ENCODE data around the gene SH3D19.

Gene SH3D19

GRCh38 chr4:151184523-151185458 is 140.6 kb downstream of the SH3D19 start:
- no peak for FAIRE-seq

GRCh38 chr4:151182455-151182996 is 142.9 kb downstream of the SH3D19 start:
- no peak for FAIRE-seq

GRCh38 chr4:151176685-151177084 is 148.7 kb downstream of the SH3D19 start:
- FAIRE-seq: no peak

- FAIRE-seq: no peak
These were observed 149.4 kb downstream of the SH3D19 start for GRCh38 chr4:151175754-151176631.

GRCh38 chr4:151175233-151175632 is 150.2 kb downstream of the SH3D19 start:
- no peak for FAIRE-seq

- no peak for FAIRE-seq
These were observed 150.6 kb downstream of the SH3D19 start for GRCh38 chr4:151174784-151175183.

- no peak for FAIRE-seq
These were observed 151.5 kb downstream of the SH3D19 start for GRCh38 chr4:151173871-151174270.

- no peak for FAIRE-seq
These were observed 155.5 kb downstream of the SH3D19 start for GRCh38 chr4:151169900-151170299.

- FAIRE-seq: no peak
These were observed 156.2 kb downstream of the SH3D19 start for GRCh38 chr4:151169223-151169622.

GRCh38 chr4:151167561-151167960 is 157.8 kb downstream of the SH3D19 start:
- FAIRE-seq: no peak

- no peak for FAIRE-seq
These were observed 158.8 kb downstream of the SH3D19 start for GRCh38 chr4:151166636-151167035.

GRCh38 chr4:151165205-151166000 is 160.0 kb downstream of the SH3D19 start:
- no peak for FAIRE-seq

- no peak for FAIRE-seq
These were observed 161.6 kb downstream of the SH3D19 start for GRCh38 chr4:151163855-151164254.

- peak; percentile 33 for FAIRE-seq
These were observed 166.4 kb downstream of the SH3D19 start for GRCh38 chr4:151158979-151159378.

GRCh38 chr4:151157543-151157942 is 167.9 kb downstream of the SH3D19 start:
- FAIRE-seq: no peak

GRCh38 chr4:151153585-151153984 is 171.8 kb downstream of the SH3D19 start:
- FAIRE-seq: no peak

GRCh38 chr4:151152028-151152427 is 173.4 kb downstream of the SH3D19 start:
- no peak for FAIRE-seq

- FAIRE-seq: no peak
These were observed 174.4 kb downstream of the SH3D19 start for GRCh38 chr4:151150821-151151580.

GRCh38 chr4:151148261-151148660 is 177.1 kb downstream of the SH3D19 start:
- FAIRE-seq: no peak

GRCh38 chr4:151147000-151147399 is 178.4 kb downstream of the SH3D19 start:
- FAIRE-seq: no peak

GRCh38 chr4:151144329-151145072 is 180.9 kb downstream of the SH3D19 start:
- no peak for FAIRE-seq
